Neural cell (in vitro differentiated cells): Measurements from ENCODE around the gene CADPS2. TPM values are rescaled to one million over a fixed set of nuclear protein-coding genes. Genes with fewer than 3 reads are reported as not detected.

ENCODE experiments used
- H2AFZ ChIP-seq: fragments of 200-600, 300-800 bp; sonication (generic), shearing (Covaris generic); 2 replicates; pipeline ENCODE4 v1.6.0; 2014; ENCODE audit warnings: low read depth, mild to moderate bottlenecking, antibody characterized with exemption, low read length, moderate library complexity
- H3F3A ChIP-seq: fragments of 200-600 bp; shearing (Covaris generic); 2 replicates; pipeline ENCODE4 v1.6.1; 2016; ENCODE audit warnings: mild to moderate bottlenecking, moderate library complexity, mixed read lengths, antibody characterized with exemption, low read length; ENCODE audit not compliant: insufficient read depth, poor library complexity, severe bottlenecking
- H3K27ac ChIP-seq: fragments of 200-600, 300-800 bp; sonication (generic), shearing (Covaris generic); 2 replicates; pipeline ENCODE4 v1.5.1; 2014; ENCODE audit warnings: mild to moderate bottlenecking, low read length, moderate library complexity
- H3K27me3 ChIP-seq: fragments of 300-800, 200-600 bp; sonication (generic), shearing (Covaris generic); 2 replicates; pipeline ENCODE4 v1.6.0; 2014; ENCODE audit warnings: mild to moderate bottlenecking, low read depth, low read length, moderate library complexity; ENCODE audit not compliant: insufficient read depth
- H3K36me3 ChIP-seq: fragments of 300-800, 200-600 bp; sonication (generic), shearing (Covaris generic); 2 replicates; pipeline ENCODE4 v1.5.1; 2014; ENCODE audit warnings: mild to moderate bottlenecking, antibody characterized with exemption, low read length, moderate library complexity; ENCODE audit not compliant: insufficient read depth
- H3K4me2 ChIP-seq: fragments of 300-800, 200-600 bp; sonication (generic), shearing (Covaris generic); 2 replicates; pipeline ENCODE4 v1.6.0; 2014; ENCODE audit warnings: mild to moderate bottlenecking, low read length
- H3K4me3 ChIP-seq: fragments of 300-800, 200-600 bp; sonication (generic), shearing (Covaris generic); 2 replicates; pipeline ENCODE4 v1.5.1; 2014; ENCODE audit warnings: mild to moderate bottlenecking, low read length, moderate library complexity
- H3K79me2 ChIP-seq: fragments of 200-600 bp; shearing (Covaris generic); replicated peaks from 2 replicates; pipeline ENCODE4 v1.6.0; 2014; ENCODE audit warnings: mild to moderate bottlenecking, low read length, moderate library complexity; ENCODE audit not compliant: insufficient read depth
- H3K9ac ChIP-seq: fragments of 300-800, 200-600 bp; sonication (generic), shearing (Covaris generic); 2 replicates; pipeline ENCODE4 v1.6.1; 2016; ENCODE audit warnings: mild to moderate bottlenecking, low read length, mixed read lengths
- H3K9me2 ChIP-seq: fragments of 200-600 bp; shearing (Covaris generic); 2 replicates; pipeline ENCODE4 v1.6.1; 2016; ENCODE audit warnings: mild to moderate bottlenecking, low read length, mixed read lengths; ENCODE audit not compliant: insufficient read depth
- H3K9me3 ChIP-seq: fragments of 200-600, 300-800 bp; sonication (generic), shearing (Covaris generic); 2 replicates; pipeline ENCODE4 v1.6.1; 2016; ENCODE audit warnings: mild to moderate bottlenecking, mixed run types, low read length, moderate library complexity, mixed read lengths
- H4K20me1 ChIP-seq: fragments of 200-600 bp; shearing (Covaris generic); 2 replicates; pipeline ENCODE4 v1.6.1; 2016; ENCODE audit warnings: mild to moderate bottlenecking, mixed run types; ENCODE audit not compliant: insufficient read depth
- CTCF ChIP-seq: fragments of 450-650 bp; IDR thresholded peaks from 2 replicates; pipeline ENCODE4 v1.5.1; 2014; ENCODE audit warnings: antibody characterized with exemption, mild to moderate bottlenecking, moderate library complexity; ENCODE audit not compliant: poor library complexity, severe bottlenecking
- EP300 ChIP-seq: fragments of 450-650 bp; conservative IDR thresholded peaks from 2 replicates; pipeline ENCODE4 v1.6.1; 2014; ENCODE audit warnings: antibody characterized with exemption, mild to moderate bottlenecking, moderate library complexity; ENCODE audit not compliant: poor library complexity, severe bottlenecking
- EZH2 ChIP-seq: fragments of 200-600, 300-800 bp; shearing (Covaris generic), sonication (generic); IDR thresholded peaks from 2 replicates; pipeline ENCODE4 v1.6.1; 2014; ENCODE audit warnings: antibody characterized with exemption, low read length, borderline replicate concordance, mild to moderate bottlenecking; ENCODE audit not compliant: insufficient read depth, poor library complexity, severe bottlenecking
- MXI1 ChIP-seq: fragments of 450-650 bp; conservative IDR thresholded peaks from 2 replicates; pipeline ENCODE4 v1.6.1; 2014; ENCODE audit warnings: antibody characterized with exemption, mild to moderate bottlenecking; ENCODE audit not compliant: poor library complexity, severe bottlenecking
- POLR2AphosphoS5 ChIP-seq: IDR thresholded peaks from 2 replicates; pipeline ENCODE4 v1.6.1; 2012
- RAD21 ChIP-seq: fragments of 450-650 bp; conservative IDR thresholded peaks from 2 replicates; pipeline ENCODE4 v1.6.1; 2014; ENCODE audit warnings: antibody characterized with exemption, mild to moderate bottlenecking, moderate library complexity
- REST ChIP-seq: IDR thresholded peaks from 2 replicates; pipeline ENCODE4 v1.6.1; 2012; ENCODE audit warnings: borderline replicate concordance
- SMC3 ChIP-seq: fragments of 450-650 bp; conservative IDR thresholded peaks from 2 replicates; pipeline ENCODE4 v1.6.1; 2014; ENCODE audit warnings: antibody characterized with exemption, mild to moderate bottlenecking, moderate library complexity; ENCODE audit not compliant: poor library complexity
- TAF1 ChIP-seq: IDR thresholded peaks from 2 replicates; pipeline ENCODE4 v1.6.1; 2012; ENCODE audit warnings: low read depth
- polyA plus RNA-seq: library from polyadenylated mRNA; depleted of rRNA; stranded (reverse); fragments of >200 nt; gene quantifications from 2 replicates; pipeline ENCODE4 v1.2.3, GENCODE V29; 2014

The CADPS2 gene
- polyA plus RNA-seq, 1 donor from 2014 or later: 5.9 TPM

- no peaks in the 10 kb centered on the region for H3K36me3 ChIP-seq
- no peaks in the 10 kb centered on the region for H3F3A ChIP-seq
- H3K4me2 ChIP-seq: no peak overlapping the region
- H3K27me3 ChIP-seq: no peaks in the 10 kb centered on the region
- no peaks in the 10 kb centered on the region for H3K79me2 ChIP-seq
- H3K9me2 ChIP-seq: no peaks in the 10 kb centered on the region
- H2AFZ ChIP-seq: no peak overlapping the region
- peak overlapping the region; percentile 31 for H3K27ac ChIP-seq
- H3K4me3 ChIP-seq: no peak overlapping the region
- TF ChIP-seq EP300: no peak
- peak; percentile 81 for TF ChIP-seq CTCF
- peak; percentile 78 for TF ChIP-seq RAD21
- no peak for TF ChIP-seq POLR2AphosphoS5
- peak; percentile 77 for TF ChIP-seq SMC3
- no peak for TF ChIP-seq MXI1
- no peak for TF ChIP-seq REST
- no peak for TF ChIP-seq TAF1
- no peak for TF ChIP-seq EZH2
- H3K9ac ChIP-seq: peak overlapping the region; percentile 1
- no peaks in the 10 kb centered on the region for H3K9me3 ChIP-seq
- H4K20me1 ChIP-seq: no peaks in the 10 kb centered on the region
Measured at GRCh38 chr7:122803323-122803722, 82.9 kb downstream of the CADPS2 start.

- H4K20me1 ChIP-seq: no peaks in the 10 kb centered on the region
- no peak overlapping the region for H3K4me3 ChIP-seq
- no peak overlapping the region for H2AFZ ChIP-seq
- no peak overlapping the region for H3K4me2 ChIP-seq
- no peak for TF ChIP-seq REST
- TF ChIP-seq EP300: peak; percentile 52
- no peaks in the 10 kb centered on the region for H3K27me3 ChIP-seq
- H3K79me2 ChIP-seq: no peaks in the 10 kb centered on the region
- H3K9me3 ChIP-seq: no peaks in the 10 kb centered on the region
- peak overlapping the region; percentile 35 for H3K27ac ChIP-seq
- no peaks in the 10 kb centered on the region for H3F3A ChIP-seq
- H3K9me2 ChIP-seq: no peaks in the 10 kb centered on the region
- H3K36me3 ChIP-seq: no peaks in the 10 kb centered on the region
- H3K9ac ChIP-seq: no peak overlapping the region
Measured at GRCh38 chr7:122802301-122802751, 83.9 kb downstream of the CADPS2 start.
